K562 (cell line): Measurements from ENCODE around the gene NUP133. TPM values are rescaled to one million over a fixed set of nuclear protein-coding genes. Genes with fewer than 3 reads are reported as not detected.

Source experiments
- ATAC-seq: fragments of 200-7000 bp; cut with Tn5 transposase; 3 replicates; pipeline ENCODE4 v1.9.1; 2020; ENCODE audit warnings: moderate library complexity
- BruUV-seq: library from RNA; stranded (reverse); fragments of 400-500 nt; replicated peaks from 2 replicates; lab custom pipeline; 2021; lab: Mats Ljungman, UMichigan
- CTCF ChIA-PET: fragments of 300-600 bp; formaldehyde crosslinking; extraction: SDS; loops from one replicate; lab custom pipeline; 2021; ENCODE audit warnings: low intra/inter-chr PET ratio; lab: Yijun Ruan, JAX
- POLR2A ChIA-PET: fragments of 300-600, 350-650 bp; sonication (Branson Sonifier 250); formaldehyde crosslinking; extraction: SDS; loops from one replicate; lab custom pipeline; 2021; ENCODE audit warnings: antibody characterized with exemption, inconsistent platforms; lab: Yijun Ruan, JAX
- DNase-seq, 4 experiments: peaks; one replicate each; pipeline versions ENCODE4 v3.0.0 to v3.0.0-alpha.2; 2011 to 2018; ENCODE audit warnings: low spot score in 3 of 4, mixed read lengths in 3 of 4; ENCODE audit errors: extremely low read depth in 1 of 4
- FAIRE-seq: peaks from 2 replicates; lab custom pipeline; 2011; peaks lifted over from hg19 to GRCh38; lab: Jason Lieb, UNC
- H2AFZ ChIP-seq: 2 replicates; pipeline ENCODE4 v1.6.0; 2011; ENCODE audit warnings: low read depth, low read length, control low read depth, inconsistent platforms
- H3K27ac ChIP-seq: fragments of 200-600 bp; 3 replicates; pipeline ENCODE4 v1.8.0; 2011; ENCODE audit warnings: low read depth, mild to moderate bottlenecking, control low read depth, inconsistent platforms, low read length, moderate library complexity, mixed read lengths; ENCODE audit errors: extremely low read depth
- H3K27me3 ChIP-seq, 2 experiments: fragments of 300-600 bp in 1 of 2; 2 replicates in 1 of 2; 3 replicates in 1 of 2; pipeline versions ENCODE4 v1.6.0 to v1.8.0; 2011; ENCODE audit warnings: inconsistent platforms in 2 of 2, low read length in 2 of 2, mild to moderate bottlenecking in 1 of 2, mixed read lengths in 1 of 2, moderate library complexity in 1 of 2; ENCODE audit not compliant: control insufficient read depth in 2 of 2, insufficient read depth in 2 of 2
- H3K36me3 ChIP-seq: fragments of 300-600 bp; 3 replicates; pipeline ENCODE4 v1.8.0; 2011; ENCODE audit warnings: mild to moderate bottlenecking, low read length, inconsistent platforms; ENCODE audit not compliant: control insufficient read depth, insufficient read depth
- H3K4me1 ChIP-seq, 2 experiments: fragments of 200-600 bp in 1 of 2; replicated peaks in 1 of 2; 2 replicates in 1 of 2; 3 replicates in 1 of 2; pipeline versions ENCODE4 v1.5.1 to v1.8.0; 2011; ENCODE audit warnings: inconsistent platforms in 2 of 2, low read length in 2 of 2, mild to moderate bottlenecking in 1 of 2, mixed read lengths in 1 of 2, moderate library complexity in 1 of 2; ENCODE audit not compliant: control insufficient read depth in 2 of 2, insufficient read depth in 2 of 2
- H3K4me2 ChIP-seq: 2 replicates; pipeline ENCODE4 v1.6.1; 2011; ENCODE audit warnings: low read length, control low read depth, inconsistent platforms, mixed read lengths; ENCODE audit not compliant: insufficient read depth
- H3K4me3 ChIP-seq: fragments of 200-600 bp; sonication (generic), shearing (Covaris generic); 2 replicates; pipeline ENCODE4 v1.5.1; 2016; ENCODE audit warnings: control low read depth, inconsistent platforms
- H3K79me2 ChIP-seq: fragments of 200-600 bp; 3 replicates; pipeline ENCODE4 v1.8.0; 2011; ENCODE audit warnings: low read length, inconsistent platforms; ENCODE audit not compliant: control insufficient read depth, insufficient read depth
- H3K9ac ChIP-seq, 2 experiments: 2 replicates each; pipeline versions ENCODE4 v1.6.0 to v1.6.1; 2011; ENCODE audit warnings: low read depth in 2 of 2, low read length in 2 of 2, control low read depth in 1 of 2, inconsistent platforms in 1 of 2, mild to moderate bottlenecking in 1 of 2, mixed read lengths in 1 of 2; ENCODE audit not compliant: insufficient read depth in 1 of 2
- H3K9me1 ChIP-seq: one replicate; pipeline ENCODE4 v1.6.0; 2011; ENCODE audit warnings: inconsistent platforms, mild to moderate bottlenecking, low read length, moderate library complexity; ENCODE audit not compliant: control insufficient read depth, insufficient read depth
- H3K9me3 ChIP-seq: replicated peaks from 2 replicates; pipeline ENCODE4 v1.5.1; 2011; ENCODE audit warnings: low read depth, low read length, inconsistent platforms; ENCODE audit not compliant: control insufficient read depth, insufficient read depth
- H4K20me1 ChIP-seq: replicated peaks from 2 replicates; pipeline ENCODE4 v1.6.1; 2011; ENCODE audit warnings: low read length, inconsistent platforms, mixed read lengths; ENCODE audit not compliant: control insufficient read depth, insufficient read depth
- HMGN3 ChIP-seq: IDR thresholded peaks from 2 replicates; pipeline ENCODE4 v1.6.1; 2011; ENCODE audit warnings: borderline replicate concordance, low read depth, mild to moderate bottlenecking, mixed read lengths, low read length; ENCODE audit not compliant: insufficient read length; ENCODE audit errors: extremely low read depth
- MCM3 ChIP-seq: fragments of 450-650 bp; IDR thresholded peaks from 2 replicates; pipeline ENCODE4 v1.6.1; 2016
- PCBP2 ChIP-seq: fragments of 200-400 bp; formaldehyde crosslinking; IDR thresholded peaks from 2 replicates; pipeline ENCODE4 v1.6.1; 2018; ENCODE audit warnings: low read length, low read depth, mild to moderate bottlenecking, moderate library complexity; ENCODE audit not compliant: poor library complexity, severe bottlenecking
- PHB ChIP-seq: fragments of 250-450 bp; sonication (Bioruptor Pico); IDR thresholded peaks from 2 replicates; pipeline ENCODE4 v1.5.0; 2021
- POLR2B ChIP-seq: fragments of 450-650 bp; IDR thresholded peaks from 2 replicates; pipeline ENCODE4 v1.6.1; 2018; ENCODE audit warnings: low read depth; ENCODE audit not compliant: partially characterized antibody
- RFX1 ChIP-seq: fragments of 450-650 bp; IDR thresholded peaks from 2 replicates; pipeline ENCODE4 v1.6.1; 2016; ENCODE audit warnings: mild to moderate bottlenecking, moderate library complexity
- WGBS: fragments of 100-300 bp; shearing (Covaris generic); methylation state at CpG from one replicate; pipeline ENCODE4 v1.1.6; 2016; ENCODE audit warnings: low coverage, mixed read lengths; ENCODE audit not compliant: insufficient coverage; ENCODE audit errors: missing lambda C conversion rate; 5-methylcytosine and 5-hydroxymethylcytosine counted together
- in situ Hi-C: fragments of 300-500 bp; cut with MboI; formaldehyde crosslinking; loops from 4 replicates; pipeline ENCODE4 v1.15.0; 2018; ENCODE audit warnings: inconsistent platforms, mixed read lengths
- intact Hi-C: fragments of 100-400 bp; cut with micrococcal nuclease; formaldehyde crosslinking; loops from 2 replicates; pipeline ENCODE4 v1.14.2; 2022
- polyA plus RNA-seq, 8 experiments: library from polyadenylated mRNA; depleted of rRNA in 4 of 8; stranded (reverse) in 5 of 8; unstranded in 3 of 8; fragments of >200 nt; fragmentation: Nextera tagmentation in 2 of 8; fragmentation: Illumina TruSeq in 1 of 8; extraction: Ambion mirVana in 2 of 8; extraction: Trizol in 1 of 8; gene quantifications; 2 replicates each; pipeline versions ENCODE4 v1.2.1 to v1.2.3, GENCODE V29; 2011 to 2014; ENCODE audit warnings: inconsistent platforms in 1 of 8, missing spikeins in 1 of 8
- total RNA-seq, 7 experiments: library from RNA; depleted of rRNA in 6 of 7; stranded (reverse); fragments of >200 nt in 6 of 7; fragmentation: Illumina TruSeq in 2 of 7; extraction: Trizol in 2 of 7; gene quantifications; 2 replicates each; pipeline versions ENCODE4 v1.2.1 to v1.2.3, GENCODE V29; 2011 to 2021; ENCODE audit warnings: low replicate concordance in 1 of 7
- TF ChIP-seq, protein P1 (sequence below): fragments of 450-650 bp; IDR thresholded peaks from 2 replicates; pipeline ENCODE4 v1.6.1; 2017; ENCODE audit warnings: antibody characterized with exemption

The NUP133 gene
- total and polyA plus RNA-seq, 9 of the 15 experiments (the other 6 are each of a cell fraction or from before 2014, with no cell fraction given) = 21.7 to 85.1 (median 61.3) TPM

GRCh38 chr1:229427572-229427971 is 80.6 kb downstream of the NUP133 start:
- no peak for ATAC-seq
- no TSS peak for BruUV-seq
- Histone ChIP-seq H3K27ac (no peak overlapping the region), H3K4me1 (peaks cover 0 to 12% of the 10 kb centered on the region in 2 experiments; a peak in 2 of 5 replicates), H3K4me2 (no peak overlapping the region), H3K27me3 (peaks cover 12 to 27% of the 10 kb centered on the region in 2 experiments), H3K79me2 (no peaks in the 10 kb centered on the region), H3K9me1 (no peaks in the 10 kb centered on the region), H4K20me1 (0 out of 2 replicates have a peak, but pooled peaks cover 2% of the 10 kb centered on the region), H3K4me3 (no peak overlapping the region), H3K9ac (no peak overlapping the region), H2AFZ (no peak overlapping the region), H3K9me3 (peaks cover 3% of the 10 kb centered on the region), H3K36me3 (no peaks in the 10 kb centered on the region)
- intact Hi-C loops (no loop called here), in situ Hi-C loops (no loop called here)
- DNase-seq = no peak
- ChIA-PET CTCF (no interaction called here), POLR2A (interaction anchor here (0.6 to 1.2 kb wide), 2 partner anchors 40 to 82 kb away, joined by 3 to 5 read pairs; no protein-coding TSS in a partner anchor)
- FAIRE-seq = no peak
- TF ChIP-seq PHB (no peak), POLR2B (no peak), PCBP2 (no peak), MCM3 (no peak), RFX1 (no peak), HMGN3 (no peak)
- TF ChIP-seq, protein P1, sequence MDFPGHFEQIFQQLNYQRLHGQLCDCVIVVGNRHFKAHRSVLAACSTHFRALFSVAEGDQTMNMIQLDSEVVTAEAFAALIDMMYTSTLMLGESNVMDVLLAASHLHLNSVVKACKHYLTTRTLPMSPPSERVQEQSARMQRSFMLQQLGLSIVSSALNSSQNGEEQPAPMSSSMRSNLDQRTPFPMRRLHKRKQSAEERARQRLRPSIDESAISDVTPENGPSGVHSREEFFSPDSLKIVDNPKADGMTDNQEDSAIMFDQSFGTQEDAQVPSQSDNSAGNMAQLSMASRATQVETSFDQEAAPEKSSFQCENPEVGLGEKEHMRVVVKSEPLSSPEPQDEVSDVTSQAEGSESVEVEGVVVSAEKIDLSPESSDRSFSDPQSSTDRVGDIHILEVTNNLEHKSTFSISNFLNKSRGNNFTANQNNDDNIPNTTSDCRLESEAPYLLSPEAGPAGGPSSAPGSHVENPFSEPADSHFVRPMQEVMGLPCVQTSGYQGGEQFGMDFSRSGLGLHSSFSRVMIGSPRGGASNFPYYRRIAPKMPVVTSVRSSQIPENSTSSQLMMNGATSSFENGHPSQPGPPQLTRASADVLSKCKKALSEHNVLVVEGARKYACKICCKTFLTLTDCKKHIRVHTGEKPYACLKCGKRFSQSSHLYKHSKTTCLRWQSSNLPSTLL = no peak
- 4% methylated on average over 3 of the region's 3 CpGs for WGBS
